ENCODE data around the gene OR2V1.

DNA sequence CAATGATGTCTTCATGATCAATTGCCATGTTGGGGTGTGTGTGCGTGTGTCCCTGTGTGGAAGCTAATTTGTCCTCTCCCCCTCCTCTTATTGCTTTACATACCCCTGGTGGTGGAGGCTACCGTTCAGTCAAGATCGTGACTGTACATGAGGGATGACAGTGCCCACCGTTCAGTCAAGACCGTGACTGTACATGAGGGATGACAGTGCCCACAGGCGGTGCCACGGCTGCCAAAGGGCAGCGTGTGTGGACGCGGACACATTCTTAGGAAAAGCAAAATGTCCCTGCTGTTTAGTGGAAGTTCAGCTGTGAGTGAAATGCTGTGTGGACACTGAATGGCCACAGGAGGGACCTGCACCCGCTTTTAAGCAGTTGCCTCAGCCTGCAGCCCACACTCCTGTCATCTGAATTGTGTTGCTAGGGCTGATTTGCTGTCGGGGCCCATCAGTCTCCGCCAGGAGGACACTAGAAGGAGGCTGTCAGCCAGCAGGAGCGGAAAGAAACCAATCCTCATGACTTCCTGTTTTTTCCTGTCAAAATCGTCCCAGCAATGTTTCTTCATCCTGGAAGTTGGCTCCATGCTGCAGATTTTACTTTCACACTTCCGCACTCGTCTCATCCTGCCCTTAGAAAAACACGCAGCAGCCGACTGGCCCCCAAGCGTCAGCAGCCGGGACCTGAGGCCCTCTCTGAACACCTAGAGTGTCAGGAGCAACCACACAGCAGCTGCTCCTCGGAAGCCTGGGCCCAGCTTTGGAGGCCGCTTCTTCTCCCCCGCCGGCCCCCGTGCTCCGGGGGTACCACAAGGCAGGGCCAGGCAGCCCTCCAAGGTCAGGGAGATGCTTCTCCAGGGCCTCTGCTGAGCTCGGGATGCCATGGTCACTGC, 9.1 kb downstream of the OR2V1 start:
- TF ChIP-seq GATA2 (IDR thresholded peaks at IDR 0.05; ENCODE audit: low read depth, low read length), result no peak
- no peak for TF ChIP-seq GATA3 (IDR thresholded peaks at IDR 0.05; ENCODE audit: low read depth, low read length)
